Glutamatergic neuron (in vitro differentiated cells): ENCODE data around the gene VAV2. TPM values are rescaled to one million over a fixed set of nuclear protein-coding genes. Genes with fewer than 3 reads are reported as not detected.
A peak's percentile ranks its signal among the peaks of the same experiment; 100 is the strongest.

Experiments used
- DNase-seq: peaks from one replicate; pipeline ENCODE4 v3.0.0; 2022
- H3K27ac Mint-ChIP-seq: one replicate; pipeline ENCODE4 v1.8.0; 2020; ENCODE audit warnings: mild to moderate bottlenecking, mixed read lengths, inconsistent platforms; ENCODE audit not compliant: unreplicated experiment
- H3K27me3 Mint-ChIP-seq: one replicate; pipeline ENCODE4 v1.8.0; 2020; ENCODE audit warnings: mild to moderate bottlenecking, moderate library complexity, mixed read lengths, inconsistent platforms; ENCODE audit not compliant: unreplicated experiment
- H3K36me3 Mint-ChIP-seq: one replicate; pipeline ENCODE4 v1.8.0; 2020; ENCODE audit warnings: mild to moderate bottlenecking, mixed read lengths, inconsistent platforms; ENCODE audit not compliant: unreplicated experiment
- H3K4me1 Mint-ChIP-seq: one replicate; pipeline ENCODE4 v1.8.0; 2020; ENCODE audit warnings: mild to moderate bottlenecking, low read depth, mixed read lengths, inconsistent platforms; ENCODE audit not compliant: unreplicated experiment
- H3K4me3 Mint-ChIP-seq: one replicate; pipeline ENCODE4 v1.8.0; 2020; ENCODE audit warnings: mild to moderate bottlenecking, mixed read lengths, inconsistent platforms; ENCODE audit not compliant: unreplicated experiment
- H3K9me3 Mint-ChIP-seq: one replicate; pipeline ENCODE4 v1.8.0; 2020; ENCODE audit warnings: mild to moderate bottlenecking, moderate library complexity, mixed read lengths, inconsistent platforms; ENCODE audit not compliant: unreplicated experiment
- total RNA-seq: library from RNA; stranded (reverse); fragmentation: NEBNext Ultra II Directional; extraction: Animal tissue kit (Norgen Biotek cat#: 25700); gene quantifications from one replicate; pipeline ENCODE4 v1.2.1, GENCODE V29; 2021; ENCODE audit not compliant: unreplicated experiment
- TF ChIP-seq, protein P1 (sequence below): fragments of 200-600 bp; sonication (generic); IDR thresholded peaks from one replicate; pipeline ENCODE4 v1.5.0; 2021; ENCODE audit not compliant: partially characterized antibody, unreplicated experiment

The VAV2 gene
- total RNA-seq, 1 donor from 2014 or later, result 270 TPM

DNA sequence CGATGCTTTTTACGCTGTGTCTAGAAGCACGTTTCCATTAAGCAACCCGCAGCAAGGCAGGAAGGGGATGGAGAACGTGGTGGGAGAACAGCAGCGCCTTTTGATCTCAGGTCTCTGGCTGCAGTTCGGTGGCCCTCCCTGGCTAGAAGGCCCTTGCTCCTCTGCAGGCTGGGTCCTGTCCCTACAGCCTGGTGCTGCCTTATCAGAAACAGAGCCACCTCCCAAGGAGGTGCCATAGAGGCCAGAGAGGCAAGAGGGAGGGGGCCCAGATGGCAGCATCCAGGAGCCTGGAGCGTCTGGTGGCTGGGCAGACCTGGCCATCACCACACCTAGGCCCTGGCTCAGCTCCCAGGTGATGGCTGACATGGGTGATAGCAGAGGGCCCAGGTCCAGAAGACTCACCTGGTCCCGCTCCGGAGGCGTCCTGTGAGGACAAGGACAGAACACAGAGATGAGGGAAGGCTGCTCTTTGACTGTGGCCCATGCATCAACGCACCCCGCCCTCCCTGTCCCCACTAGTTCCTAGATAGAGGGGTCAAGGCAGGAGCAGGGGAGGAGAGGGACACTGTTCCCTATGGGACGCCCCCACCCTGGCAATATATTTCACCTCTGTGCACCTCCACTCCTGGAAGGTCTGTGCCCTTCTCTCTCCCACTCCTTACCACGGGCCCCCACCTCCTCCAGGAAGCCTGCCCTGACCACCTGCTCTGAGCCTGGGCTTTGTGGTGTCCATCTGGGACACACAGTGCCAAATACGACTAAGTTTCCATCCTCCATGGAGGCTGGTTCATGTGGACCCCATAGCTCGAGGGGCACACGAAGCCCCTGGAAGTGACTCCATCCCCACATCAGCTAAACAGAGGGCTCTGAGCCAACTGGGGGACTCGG lies 212.4 kb downstream of the VAV2 start:
- no peak for DNase-seq
- H3K27me3 Mint-ChIP-seq, result peaks cover 20% of the 10 kb centered on the region
- no peaks in the 10 kb centered on the region for H3K36me3 Mint-ChIP-seq
- peaks cover 25% of the 10 kb centered on the region for H3K9me3 Mint-ChIP-seq
- H3K4me1 Mint-ChIP-seq, result peaks cover 18% of the 10 kb centered on the region
- peak overlapping the region; percentile 66 for H3K27ac Mint-ChIP-seq
- no peak overlapping the region for H3K4me3 Mint-ChIP-seq
- TF ChIP-seq, protein P1, sequence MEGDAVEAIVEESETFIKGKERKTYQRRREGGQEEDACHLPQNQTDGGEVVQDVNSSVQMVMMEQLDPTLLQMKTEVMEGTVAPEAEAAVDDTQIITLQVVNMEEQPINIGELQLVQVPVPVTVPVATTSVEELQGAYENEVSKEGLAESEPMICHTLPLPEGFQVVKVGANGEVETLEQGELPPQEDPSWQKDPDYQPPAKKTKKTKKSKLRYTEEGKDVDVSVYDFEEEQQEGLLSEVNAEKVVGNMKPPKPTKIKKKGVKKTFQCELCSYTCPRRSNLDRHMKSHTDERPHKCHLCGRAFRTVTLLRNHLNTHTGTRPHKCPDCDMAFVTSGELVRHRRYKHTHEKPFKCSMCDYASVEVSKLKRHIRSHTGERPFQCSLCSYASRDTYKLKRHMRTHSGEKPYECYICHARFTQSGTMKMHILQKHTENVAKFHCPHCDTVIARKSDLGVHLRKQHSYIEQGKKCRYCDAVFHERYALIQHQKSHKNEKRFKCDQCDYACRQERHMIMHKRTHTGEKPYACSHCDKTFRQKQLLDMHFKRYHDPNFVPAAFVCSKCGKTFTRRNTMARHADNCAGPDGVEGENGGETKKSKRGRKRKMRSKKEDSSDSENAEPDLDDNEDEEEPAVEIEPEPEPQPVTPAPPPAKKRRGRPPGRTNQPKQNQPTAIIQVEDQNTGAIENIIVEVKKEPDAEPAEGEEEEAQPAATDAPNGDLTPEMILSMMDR, result no peak

DNA sequence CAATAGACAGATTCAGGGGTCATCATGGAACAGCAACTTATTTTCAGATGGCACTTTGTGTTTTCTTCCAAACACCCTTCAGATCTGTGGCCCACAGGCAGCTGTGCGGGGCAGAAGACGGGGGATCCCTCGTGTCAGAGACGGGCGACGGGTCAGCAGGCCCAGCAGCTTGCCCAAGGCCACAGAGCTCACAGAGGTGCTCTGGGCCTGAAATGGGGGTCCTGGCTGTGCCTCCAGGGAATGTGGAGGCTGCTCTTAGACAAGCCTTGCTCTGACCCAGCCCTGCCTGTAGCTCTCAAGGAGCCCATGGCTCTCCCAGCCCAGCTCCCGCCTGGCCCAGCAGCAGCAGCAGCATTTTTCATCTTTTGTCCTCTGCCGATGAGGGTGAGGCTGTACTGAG lies 213.0 kb downstream of the VAV2 start:
- H3K36me3 Mint-ChIP-seq, result no peaks in the 10 kb centered on the region
- DNase-seq, result no peak
- H3K9me3 Mint-ChIP-seq, result peaks cover 26% of the 10 kb centered on the region
- H3K27me3 Mint-ChIP-seq, result peaks cover 20% of the 10 kb centered on the region
- H3K27ac Mint-ChIP-seq, result peak overlapping the region; percentile 55
- no peak overlapping the region for H3K4me3 Mint-ChIP-seq
- H3K4me1 Mint-ChIP-seq, result peaks cover 12% of the 10 kb centered on the region
- TF ChIP-seq, protein P1, result no peak

DNA sequence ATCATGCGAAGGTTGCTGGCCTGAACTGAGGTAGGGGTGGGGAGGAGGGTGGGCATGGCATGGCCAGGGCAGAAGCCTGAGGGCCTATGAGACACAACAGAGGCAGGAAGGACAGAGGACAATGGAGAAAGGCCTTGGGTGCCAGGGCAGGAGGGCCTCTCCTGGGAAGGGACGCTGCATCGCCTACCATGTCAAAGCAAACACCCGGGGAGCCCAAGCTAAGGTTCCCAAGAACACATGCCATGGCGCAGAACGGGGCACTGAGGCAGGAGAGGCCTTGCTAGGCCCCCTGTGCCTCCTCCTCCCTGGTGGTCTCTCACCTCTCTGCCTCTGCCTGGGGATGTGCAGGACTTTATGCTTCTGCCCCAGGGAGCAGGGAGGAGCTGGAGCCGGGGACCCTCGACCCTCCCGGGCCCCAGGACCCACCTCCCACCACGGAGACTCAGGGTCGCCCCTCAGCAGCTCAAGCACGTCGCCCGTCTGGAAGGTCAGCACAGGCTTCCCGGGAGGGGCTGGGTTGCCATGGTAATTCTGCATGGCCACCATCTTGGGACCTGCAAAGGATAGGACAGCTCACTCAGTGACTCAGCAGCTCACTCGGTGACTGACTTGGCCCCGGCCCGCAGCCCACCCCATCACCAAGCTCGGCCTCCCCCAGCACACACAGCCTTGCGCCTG lies 213.6 kb downstream of the VAV2 start:
- Mint-ChIP-seq H3K27me3 (peaks cover 20% of the 10 kb centered on the region), H3K9me3 (peaks cover 28% of the 10 kb centered on the region), H3K4me1 (peaks cover 11% of the 10 kb centered on the region), H3K4me3 (no peak overlapping the region), H3K36me3 (no peaks in the 10 kb centered on the region), H3K27ac (no peak overlapping the region)
- TF ChIP-seq, protein P1, result no peak
- DNase-seq, result no peak

DNA sequence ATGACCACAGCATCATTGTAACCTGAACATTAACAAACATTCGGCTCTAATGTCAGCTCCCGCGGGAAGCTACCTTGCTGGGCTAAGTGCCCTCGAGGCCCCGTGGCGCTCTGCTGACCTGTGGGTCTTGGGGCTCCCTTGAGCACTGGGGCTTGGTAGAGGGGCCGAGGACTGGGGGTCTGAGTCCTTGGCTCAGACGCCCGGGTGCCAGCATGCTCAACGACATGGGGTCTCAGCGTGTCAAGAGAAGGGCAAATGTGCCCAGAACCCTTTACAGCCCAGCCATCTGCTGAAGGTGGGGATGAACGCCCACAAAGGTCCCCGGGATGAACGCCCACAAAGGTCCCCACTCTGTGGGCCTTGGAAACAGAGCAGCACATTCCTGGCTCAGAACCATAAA lies 214.3 kb downstream of the VAV2 start:
- no peak for DNase-seq
- Mint-ChIP-seq H3K4me3 (no peak overlapping the region), H3K36me3 (no peaks in the 10 kb centered on the region), H3K27me3 (peaks cover 20% of the 10 kb centered on the region), H3K4me1 (peaks cover 11% of the 10 kb centered on the region), H3K9me3 (peaks cover 30% of the 10 kb centered on the region), H3K27ac (no peak overlapping the region)
- TF ChIP-seq, protein P1, result no peak
